SU-DHL-6 (cell line): ENCODE data around the gene SMYD1.

ENCODE experiments used
- H2AFZ ChIP-seq: fragments of 200-600 bp; sonication (generic); 2 replicates; pipeline ENCODE4 v1.6.1; 2014; ENCODE audit warnings: low read depth, mild to moderate bottlenecking, moderate library complexity, mixed read lengths, antibody characterized with exemption, low read length; ENCODE audit not compliant: severe bottlenecking
- H3F3A ChIP-seq: fragments of 200-600 bp; shearing (Covaris generic); 2 replicates; pipeline ENCODE4 v1.6.0; 2016; ENCODE audit warnings: antibody characterized with exemption, mild to moderate bottlenecking; ENCODE audit not compliant: insufficient read depth
- H3K27ac ChIP-seq: fragments of 200-600 bp; sonication (generic); 2 replicates; pipeline ENCODE4 v1.5.1; 2016; ENCODE audit warnings: low read depth, mild to moderate bottlenecking, low read length, moderate library complexity, mixed read lengths
- H3K27me3 ChIP-seq: fragments of 200-600 bp; sonication (generic), shearing (Covaris generic); 2 replicates; pipeline ENCODE4 v1.6.0; 2014; ENCODE audit warnings: mild to moderate bottlenecking, low read length
- H3K36me3 ChIP-seq: fragments of 200-600 bp; sonication (generic); 2 replicates; pipeline ENCODE4 v1.6.1; 2014; ENCODE audit warnings: mild to moderate bottlenecking, low read length, mixed read lengths
- H3K4me2 ChIP-seq: fragments of 300-600, 200-600 bp; shearing (Covaris generic), sonication (generic); 2 replicates; pipeline ENCODE4 v1.6.0; 2014; ENCODE audit warnings: low read length, low read depth, mild to moderate bottlenecking; ENCODE audit not compliant: poor library complexity, severe bottlenecking
- H3K4me3 ChIP-seq: fragments of 200-600 bp; sonication (generic); 2 replicates; pipeline ENCODE4 v1.5.1; 2014; ENCODE audit warnings: antibody characterized with exemption, low read length, mild to moderate bottlenecking, mixed read lengths; ENCODE audit not compliant: insufficient read depth, poor library complexity, severe bottlenecking
- H3K79me2 ChIP-seq: fragments of 200-600 bp; sonication (generic); 2 replicates; pipeline ENCODE4 v1.6.1; 2014; ENCODE audit warnings: mild to moderate bottlenecking, low read length, moderate library complexity; ENCODE audit not compliant: insufficient read depth
- H3K9ac ChIP-seq: fragments of 200-600 bp; sonication (generic); 2 replicates; pipeline ENCODE4 v1.7.0; 2014; ENCODE audit warnings: mild to moderate bottlenecking, low read length
- H3K9me2 ChIP-seq: fragments of 200-600 bp; sonication (generic); replicated peaks from 2 replicates; pipeline ENCODE4 v1.6.1; 2014; ENCODE audit warnings: low read length; ENCODE audit not compliant: insufficient read depth
- H3K9me3 ChIP-seq: fragments of 200-600 bp; sonication (generic); 2 replicates; pipeline ENCODE4 v1.6.1; 2014; ENCODE audit warnings: low read length, mixed read lengths; ENCODE audit not compliant: insufficient read depth
- H4K20me1 ChIP-seq: fragments of 200-600 bp; sonication (generic); 2 replicates; pipeline ENCODE4 v1.6.1; 2014; ENCODE audit warnings: low read depth, mild to moderate bottlenecking, antibody characterized with exemption, low read length, moderate library complexity, mixed read lengths
- EZH2phosphoT487 ChIP-seq: fragments of 200-600 bp; sonication (generic), shearing (Covaris generic); conservative IDR thresholded peaks from 2 replicates; pipeline ENCODE4 v1.6.1; 2018; ENCODE audit warnings: mild to moderate bottlenecking, antibody characterized with exemption, low read length, moderate library complexity, mixed read lengths
- TF ChIP-seq, protein P1 (sequence below): fragments of 200-600 bp; sonication (generic); IDR thresholded peaks from one replicate; pipeline ENCODE4 v1.5.1; 2017; ENCODE audit warnings: antibody characterized with exemption, mild to moderate bottlenecking, low read length, moderate library complexity; ENCODE audit not compliant: insufficient read depth, poor library complexity, severe bottlenecking

Gene SMYD1

GRCh38 chr2:88095022-88095421 is 27.4 kb downstream of the SMYD1 start:
- Histone ChIP-seq H3F3A (no peaks in the 10 kb centered on the region), H3K4me2 (no peak overlapping the region), H3K9ac (no peak overlapping the region), H3K36me3 (no peaks in the 10 kb centered on the region), H3K79me2 (no peaks in the 10 kb centered on the region), H3K4me3 (no peak overlapping the region), H2AFZ (no peak overlapping the region), H4K20me1 (no peaks in the 10 kb centered on the region), H3K9me3 (no peaks in the 10 kb centered on the region), H3K9me2 (no peaks in the 10 kb centered on the region), H3K27ac (no peak overlapping the region), H3K27me3 (no peaks in the 10 kb centered on the region)
- TF ChIP-seq, protein P1, sequence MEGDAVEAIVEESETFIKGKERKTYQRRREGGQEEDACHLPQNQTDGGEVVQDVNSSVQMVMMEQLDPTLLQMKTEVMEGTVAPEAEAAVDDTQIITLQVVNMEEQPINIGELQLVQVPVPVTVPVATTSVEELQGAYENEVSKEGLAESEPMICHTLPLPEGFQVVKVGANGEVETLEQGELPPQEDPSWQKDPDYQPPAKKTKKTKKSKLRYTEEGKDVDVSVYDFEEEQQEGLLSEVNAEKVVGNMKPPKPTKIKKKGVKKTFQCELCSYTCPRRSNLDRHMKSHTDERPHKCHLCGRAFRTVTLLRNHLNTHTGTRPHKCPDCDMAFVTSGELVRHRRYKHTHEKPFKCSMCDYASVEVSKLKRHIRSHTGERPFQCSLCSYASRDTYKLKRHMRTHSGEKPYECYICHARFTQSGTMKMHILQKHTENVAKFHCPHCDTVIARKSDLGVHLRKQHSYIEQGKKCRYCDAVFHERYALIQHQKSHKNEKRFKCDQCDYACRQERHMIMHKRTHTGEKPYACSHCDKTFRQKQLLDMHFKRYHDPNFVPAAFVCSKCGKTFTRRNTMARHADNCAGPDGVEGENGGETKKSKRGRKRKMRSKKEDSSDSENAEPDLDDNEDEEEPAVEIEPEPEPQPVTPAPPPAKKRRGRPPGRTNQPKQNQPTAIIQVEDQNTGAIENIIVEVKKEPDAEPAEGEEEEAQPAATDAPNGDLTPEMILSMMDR, result no peak
- TF ChIP-seq EZH2phosphoT487, result no peak

DNA sequence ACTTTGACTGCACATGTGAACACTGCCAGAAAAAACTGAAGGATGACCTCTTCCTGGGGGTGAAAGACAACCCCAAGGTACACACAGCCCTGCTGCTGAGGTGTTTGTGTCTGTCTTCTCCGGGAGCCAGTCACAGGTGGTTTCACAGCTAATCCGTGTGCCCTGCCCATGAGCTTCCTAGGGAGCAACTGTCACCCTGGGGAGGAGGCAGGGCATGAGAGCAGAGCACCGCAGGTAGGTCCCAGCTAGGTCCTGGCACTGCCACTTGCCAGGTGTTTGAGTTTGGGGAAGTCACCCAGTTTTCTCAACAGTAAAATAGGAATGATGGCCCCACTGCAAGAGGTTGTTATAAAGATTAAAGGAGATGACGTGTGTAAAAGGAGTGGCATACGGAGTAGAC is 29.1 kb downstream of the SMYD1 start:
- no peak overlapping the region for H3K4me2 ChIP-seq
- no peaks in the 10 kb centered on the region for H3K9me3 ChIP-seq
- no peaks in the 10 kb centered on the region for H3K27me3 ChIP-seq
- H3K9ac ChIP-seq, result no peak overlapping the region
- TF ChIP-seq, protein P1, result no peak
- no peak for TF ChIP-seq EZH2phosphoT487
- no peak overlapping the region for H3K27ac ChIP-seq
- H3K79me2 ChIP-seq, result no peaks in the 10 kb centered on the region
- no peaks in the 10 kb centered on the region for H4K20me1 ChIP-seq
- no peak overlapping the region for H2AFZ ChIP-seq
- no peaks in the 10 kb centered on the region for H3K9me2 ChIP-seq
- no peaks in the 10 kb centered on the region for H3K36me3 ChIP-seq
- no peak overlapping the region for H3K4me3 ChIP-seq
- H3F3A ChIP-seq, result no peaks in the 10 kb centered on the region

GRCh38 chr2:88097192-88097591 is 29.6 kb downstream of the SMYD1 start:
- H2AFZ ChIP-seq, result no peak overlapping the region

More at GRCh38 chr2:88097192-88097591, 29.6 kb downstream of the SMYD1 start:
- Histone ChIP-seq H3K4me2 (no peak overlapping the region), H3F3A (no peaks in the 10 kb centered on the region), H4K20me1 (no peaks in the 10 kb centered on the region), H3K27me3 (no peaks in the 10 kb centered on the region), H3K9ac (no peak overlapping the region), H3K79me2 (no peaks in the 10 kb centered on the region), H3K4me3 (no peak overlapping the region), H3K27ac (no peak overlapping the region), H3K9me3 (no peaks in the 10 kb centered on the region), H3K36me3 (no peaks in the 10 kb centered on the region), H3K9me2 (no peaks in the 10 kb centered on the region)
- TF ChIP-seq, protein P1, result no peak
- TF ChIP-seq EZH2phosphoT487, result no peak
